Hematopoietic multipotent progenitor cell treated with erythropoietin and hydrocortisone succinate and interleukin-3 and kit ligand, for 15 days (in vitro differentiated cells): ENCODE results near the gene ATP11A.
"Not testable (repeated sequence)": the region's sequence is repeated elsewhere in the genome, so short reads cannot be mapped to it uniquely, and the experiment has no call there.

Experiments
- DNase-seq: peaks from one replicate; pipeline ENCODE4 v3.0.0-alpha.2; 2015; ENCODE audit warnings: low spot score

The ATP11A gene

DNA sequence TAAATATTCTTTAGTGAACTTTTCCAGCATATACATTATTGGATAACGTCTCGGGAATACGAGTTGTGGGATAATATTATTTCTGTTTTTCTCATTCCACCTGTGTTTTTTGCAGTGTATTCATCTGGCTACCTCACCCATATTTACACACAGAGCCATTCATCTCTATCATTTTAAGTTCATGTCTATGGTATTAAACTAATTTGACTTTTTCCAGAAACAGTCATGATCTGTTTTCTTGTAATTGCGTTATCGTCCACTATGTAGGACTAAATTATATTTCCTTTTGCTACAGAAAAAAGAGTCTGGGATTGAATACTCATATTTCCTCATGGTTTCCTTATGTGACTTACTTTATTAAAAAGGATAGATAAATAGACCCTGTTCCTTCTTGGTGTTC, 2.7 kb downstream of the ATP11A start:
- DNase-seq: no peak

DNA sequence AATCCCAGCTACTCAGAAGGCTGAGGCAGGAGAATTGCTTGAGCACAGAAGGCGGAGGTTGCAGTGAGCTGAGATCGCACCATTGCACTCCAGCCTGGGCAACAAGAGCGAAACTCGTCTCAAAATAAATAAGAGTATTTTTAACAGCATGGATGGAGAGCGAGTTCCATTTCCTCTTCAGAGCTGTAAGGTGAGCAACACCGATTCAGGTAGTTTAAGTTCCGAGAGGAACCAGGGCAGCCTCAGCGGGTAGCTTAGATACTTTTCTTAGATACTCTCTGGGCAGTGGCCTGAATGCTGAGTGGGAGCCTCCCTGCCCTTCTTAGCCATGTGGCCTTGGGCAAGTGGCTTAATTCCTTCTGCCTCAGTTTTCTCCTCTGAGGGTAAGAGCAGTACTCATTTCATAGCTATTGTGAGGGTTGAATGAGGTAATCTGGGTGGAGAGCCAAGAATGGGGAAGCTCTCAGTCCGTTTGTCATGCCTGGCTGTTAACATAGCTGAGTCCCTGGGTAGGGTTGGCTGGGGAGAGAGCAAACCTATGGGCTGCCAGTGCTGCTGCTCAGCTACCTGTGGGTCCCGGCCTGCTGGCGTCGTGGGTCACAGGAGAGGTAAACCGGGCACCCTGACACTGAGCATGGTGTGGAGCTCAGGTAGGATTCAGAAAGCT, 4.1 kb downstream of the ATP11A start:
- DNase-seq: no peak

DNA sequence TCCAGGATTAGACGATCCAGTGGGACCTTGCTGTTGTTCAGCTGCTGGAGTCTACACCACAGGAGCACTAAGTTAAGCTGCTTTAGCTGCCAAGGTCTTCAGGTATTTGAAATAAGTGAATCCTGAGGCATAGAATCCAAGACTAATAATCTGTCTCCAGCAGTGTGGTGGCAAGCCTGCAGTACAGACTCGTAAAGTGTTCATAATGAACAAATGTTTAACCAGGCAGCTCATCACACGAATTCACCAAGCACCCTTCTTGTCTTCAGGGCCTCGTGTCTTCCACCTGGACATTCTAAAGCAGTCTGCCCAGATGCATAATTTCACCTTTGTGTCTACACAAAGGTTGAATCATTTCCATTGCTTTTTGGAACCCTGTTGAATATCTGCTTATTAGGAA, 5.3 kb downstream of the ATP11A start:
- DNase-seq: no peak

DNA sequence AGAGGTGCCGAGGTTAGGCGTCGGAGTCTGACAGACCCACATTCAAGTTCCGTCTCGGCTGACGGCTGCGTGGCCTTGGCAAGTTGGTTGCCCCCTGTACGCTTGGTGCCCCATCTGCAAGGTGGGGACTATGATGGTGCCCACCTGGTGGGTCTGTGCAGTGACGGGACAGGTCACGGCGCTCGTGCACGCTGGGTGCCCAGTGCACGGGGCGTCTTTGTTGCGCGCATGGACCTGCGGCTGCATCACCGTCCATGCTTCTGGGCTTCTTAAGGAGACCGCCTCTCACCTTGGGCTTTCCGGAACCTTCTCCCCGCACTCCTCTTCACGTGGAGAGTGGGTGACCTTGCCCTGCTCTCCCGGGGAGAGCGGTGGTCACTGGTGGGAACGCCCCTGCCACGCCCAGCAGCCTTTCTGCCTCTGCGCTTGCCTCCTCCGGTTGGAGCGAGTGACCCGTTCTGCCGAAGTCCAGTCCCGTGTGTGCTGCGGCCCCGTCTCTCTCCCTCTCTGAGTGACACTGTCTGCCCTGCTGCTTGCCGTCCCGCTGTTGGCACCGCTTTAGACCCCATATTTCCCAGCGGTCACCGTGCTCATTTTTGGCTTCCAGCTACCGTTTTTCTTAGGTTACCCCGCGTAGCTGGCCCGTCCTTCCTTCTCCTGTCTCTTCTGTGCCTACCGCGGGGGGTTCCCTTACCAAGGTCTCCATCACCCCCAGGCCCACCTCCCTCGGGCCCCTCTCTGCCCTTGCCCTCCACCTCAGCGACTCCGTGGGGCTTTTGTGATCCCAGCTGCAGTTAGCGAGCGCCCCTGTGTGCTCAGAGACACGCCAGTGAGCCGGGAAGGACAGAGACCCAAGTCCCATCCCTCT, 6.4 kb downstream of the ATP11A start:
- no peak for DNase-seq

DNA sequence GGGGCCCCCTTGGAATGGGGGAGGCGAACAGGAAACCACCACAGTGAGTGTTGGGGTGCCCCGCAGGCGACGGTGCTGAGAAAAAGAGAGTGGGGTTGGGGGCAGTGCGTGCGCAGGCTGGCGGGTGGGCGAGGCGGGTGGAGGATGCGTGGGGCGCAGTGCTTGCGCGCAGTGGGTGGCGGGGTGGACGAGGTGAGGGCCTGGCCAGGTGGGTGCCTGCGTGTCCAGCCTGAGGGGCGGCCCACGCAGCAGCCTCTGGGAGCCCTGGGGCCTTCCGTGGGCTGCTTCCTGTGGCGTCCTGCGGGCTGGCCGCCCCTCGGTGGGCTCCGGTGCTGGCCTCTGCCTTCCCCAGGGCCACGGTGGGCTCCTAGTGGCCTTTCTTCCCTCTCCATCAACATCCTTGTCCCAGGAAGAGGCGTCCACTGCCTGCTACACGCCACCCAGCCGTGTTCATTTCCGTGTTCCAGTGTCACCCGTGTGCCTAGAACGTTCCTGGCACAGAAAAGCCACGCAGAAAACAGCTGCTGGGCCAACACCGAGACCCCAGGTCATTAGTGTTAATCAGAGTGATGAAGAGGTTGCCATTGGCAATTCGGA, 7.1 kb downstream of the ATP11A start:
- DNase-seq: no peak

DNA sequence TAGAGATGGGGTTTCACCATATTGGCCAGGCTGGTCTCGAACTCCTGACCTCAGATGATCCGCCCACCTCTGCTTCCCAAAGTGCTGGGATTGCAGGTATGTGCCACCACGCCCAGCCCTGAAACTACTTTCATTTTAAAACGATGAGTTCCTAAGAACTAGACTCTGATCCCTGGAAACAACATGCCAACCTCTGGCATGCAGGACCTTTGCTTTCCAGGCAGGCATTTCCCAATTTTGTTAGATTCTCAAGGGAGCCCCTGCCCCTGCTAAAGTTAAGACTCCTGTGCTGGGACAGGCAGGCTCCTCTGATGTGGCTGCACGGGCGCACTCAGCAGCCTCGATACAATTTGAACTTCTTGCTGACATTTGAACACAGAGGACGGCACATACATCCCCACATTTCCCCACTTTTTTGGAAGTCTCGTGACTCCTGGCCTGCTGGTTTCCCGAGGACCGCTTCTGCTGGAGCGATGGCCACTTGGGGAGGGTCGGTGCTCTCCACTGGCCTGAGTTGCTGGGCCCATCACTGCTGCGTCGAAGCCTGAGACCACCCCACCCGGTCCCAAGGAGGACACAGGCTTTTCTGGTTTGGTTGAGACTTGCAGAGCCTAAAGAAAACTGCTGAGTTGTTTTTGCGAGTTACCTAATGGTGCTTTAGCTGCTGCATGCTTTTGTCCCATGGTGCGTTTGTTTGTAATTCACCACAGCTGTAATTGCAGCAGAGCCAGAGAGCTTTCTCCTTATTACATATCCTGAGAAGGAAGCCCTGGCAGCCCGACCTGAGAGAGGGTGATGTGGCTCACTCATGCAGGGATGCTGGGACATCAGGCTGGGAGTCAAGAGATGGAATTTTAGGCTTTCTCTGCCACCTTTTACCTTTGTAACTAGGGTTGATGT, 8.2 kb downstream of the ATP11A start:
- DNase-seq: no peak

DNA sequence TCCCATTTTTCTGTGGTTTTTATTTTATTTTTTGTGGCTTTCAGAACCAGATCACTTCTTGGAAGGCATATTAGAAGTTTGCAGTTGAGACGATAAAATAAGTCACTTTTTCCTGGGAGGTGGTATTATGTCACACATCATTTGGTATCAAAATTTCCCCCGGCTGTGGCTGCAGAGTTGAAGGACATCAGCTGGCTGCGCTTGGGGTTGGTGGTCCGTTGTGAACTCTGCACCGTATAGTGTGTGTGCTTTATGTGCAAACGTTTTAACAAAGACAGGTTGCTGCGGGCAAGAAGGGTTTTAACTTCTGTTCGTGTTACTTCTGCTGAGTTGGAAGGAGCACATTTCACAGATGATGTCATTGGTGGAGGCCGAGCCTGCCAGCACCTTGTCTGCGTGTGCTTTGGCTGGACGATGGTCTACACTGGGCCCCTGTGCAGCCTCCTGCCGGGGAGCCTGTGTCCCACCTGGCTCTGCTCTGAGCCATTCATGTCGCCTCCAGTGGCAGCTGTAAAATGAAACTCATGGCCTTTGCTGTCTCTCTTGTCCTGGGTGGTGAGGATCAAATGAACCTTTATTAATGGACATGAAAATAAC, 9.6 kb downstream of the ATP11A start:
- no peak for DNase-seq

DNA sequence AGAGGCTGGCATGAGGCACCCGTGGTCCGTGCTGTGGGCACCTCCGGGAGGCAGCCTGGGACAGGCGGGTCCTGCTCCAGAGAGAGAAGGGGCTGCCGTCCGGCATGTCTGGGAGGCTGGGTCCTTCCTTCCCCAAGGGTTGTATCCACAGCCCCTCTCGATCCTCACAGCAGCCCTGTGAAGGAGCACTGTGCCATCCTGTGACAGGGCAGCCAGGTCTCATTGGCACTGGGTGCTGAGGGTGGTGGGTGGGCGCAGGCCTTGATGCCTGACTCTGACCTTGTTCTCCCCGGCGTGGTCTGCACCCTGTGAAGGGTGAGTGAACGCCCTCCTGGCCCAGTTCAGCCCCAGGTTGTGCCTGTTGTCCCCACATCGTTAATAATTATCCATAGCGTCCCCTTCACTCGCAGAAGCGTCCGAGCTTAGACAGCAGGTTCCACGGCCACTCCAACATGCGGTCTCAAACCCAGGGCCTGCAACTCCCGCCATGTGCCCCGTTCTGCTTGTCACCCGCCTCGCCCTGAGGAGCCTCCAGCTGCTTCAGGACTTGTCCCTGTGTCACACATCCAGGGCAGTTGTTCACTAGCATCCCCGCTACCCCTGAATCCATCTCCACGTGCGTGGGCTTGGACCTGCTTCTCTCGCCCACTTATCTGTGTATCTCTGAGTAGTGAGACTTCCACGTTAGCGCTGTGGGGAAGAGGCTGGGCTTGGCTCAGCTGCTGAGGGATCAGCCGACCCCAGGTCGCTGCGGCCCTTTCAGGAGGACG, 10.6 kb downstream of the ATP11A start:
- no peak for DNase-seq

DNA sequence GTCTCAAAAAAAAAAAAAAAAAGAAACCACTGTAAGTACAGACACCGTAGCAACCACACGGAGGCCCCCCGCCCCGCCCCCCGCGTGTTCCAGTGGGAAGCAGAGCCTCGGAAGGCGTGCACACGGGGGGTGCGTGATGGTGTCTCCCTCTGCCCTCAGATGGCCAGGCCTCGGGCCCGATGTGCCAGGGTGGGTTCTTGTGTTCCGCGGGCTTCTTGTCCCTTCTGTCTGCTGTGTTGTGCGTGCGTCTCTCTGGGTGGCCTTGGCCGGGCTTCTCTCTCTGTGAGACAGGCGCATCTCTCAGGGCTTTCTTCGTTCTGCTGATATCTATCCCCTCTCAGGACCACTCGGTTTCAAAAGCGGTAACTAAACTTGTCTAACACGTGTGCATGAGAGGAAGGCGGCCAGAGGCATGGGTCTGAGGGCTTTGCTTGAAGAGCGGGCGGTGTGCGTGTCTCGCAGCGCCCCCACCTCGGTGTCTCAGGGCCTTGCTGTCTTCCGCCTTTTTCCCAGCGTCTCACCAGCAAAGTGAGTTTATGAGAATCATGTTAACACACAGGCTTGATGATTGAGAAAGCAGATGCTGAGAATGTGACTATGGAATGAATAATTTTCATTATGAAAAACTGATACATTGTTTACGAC, 12.6 kb downstream of the ATP11A start:
- DNase-seq: no peak

DNA sequence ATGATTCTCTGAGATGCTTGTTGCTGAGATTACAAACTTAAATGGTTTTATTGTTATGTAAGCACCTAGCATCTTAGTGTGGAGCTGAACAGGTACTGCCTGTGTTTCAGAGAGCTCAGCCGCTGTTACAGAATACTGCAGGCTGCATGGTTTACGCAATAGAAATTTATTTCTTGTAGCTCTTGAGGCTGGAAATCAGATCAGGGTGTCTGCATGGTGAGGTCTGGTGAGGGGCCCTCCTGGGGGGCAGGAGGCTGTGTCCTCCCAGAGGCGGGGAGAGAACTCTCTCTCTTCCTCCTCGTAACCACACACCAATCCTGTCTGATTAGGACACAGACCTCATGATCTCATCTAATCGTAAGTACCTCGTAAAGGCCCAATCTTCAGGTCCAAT, 13.1 kb downstream of the ATP11A start:
- DNase-seq: no peak

DNA sequence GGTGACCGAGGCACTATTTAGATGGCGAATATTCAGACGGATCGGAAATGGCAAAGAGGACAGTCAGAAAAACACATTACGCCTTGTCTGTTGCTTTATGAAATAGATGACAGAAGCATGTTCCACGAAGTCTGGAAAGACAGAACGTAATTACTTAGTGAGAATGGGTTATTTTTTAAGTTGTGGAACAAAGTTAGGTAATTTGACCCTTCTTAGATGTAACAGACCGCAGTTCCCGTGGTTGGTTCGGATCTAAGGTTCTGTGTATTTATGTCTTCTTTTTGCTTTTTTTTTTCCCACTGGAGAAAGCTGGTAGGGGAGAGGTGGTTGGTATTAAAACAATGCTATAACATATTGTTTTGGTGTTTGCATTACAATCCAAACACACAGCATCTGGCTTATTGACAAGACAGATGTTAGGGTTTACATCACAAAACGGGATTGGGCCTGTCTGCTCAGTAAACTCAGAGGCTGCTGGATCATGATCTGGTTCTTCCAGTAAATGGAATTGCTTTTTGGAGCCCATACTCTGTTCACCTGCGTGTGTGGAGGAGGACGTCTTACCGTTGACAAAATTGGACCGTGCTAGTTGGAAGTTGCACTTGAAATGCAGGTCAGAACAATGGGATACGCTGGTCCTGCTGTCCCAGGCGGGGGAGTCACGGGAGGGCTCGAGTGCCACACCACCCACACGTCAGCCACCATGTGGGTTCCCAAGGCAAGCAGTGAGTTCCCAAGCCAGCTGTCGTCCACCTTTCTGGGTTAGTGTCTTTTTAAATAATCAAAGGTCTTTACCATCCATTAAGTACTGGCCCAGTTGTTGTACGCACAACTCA, 13.8 kb downstream of the ATP11A start:
- no peak for DNase-seq

DNA sequence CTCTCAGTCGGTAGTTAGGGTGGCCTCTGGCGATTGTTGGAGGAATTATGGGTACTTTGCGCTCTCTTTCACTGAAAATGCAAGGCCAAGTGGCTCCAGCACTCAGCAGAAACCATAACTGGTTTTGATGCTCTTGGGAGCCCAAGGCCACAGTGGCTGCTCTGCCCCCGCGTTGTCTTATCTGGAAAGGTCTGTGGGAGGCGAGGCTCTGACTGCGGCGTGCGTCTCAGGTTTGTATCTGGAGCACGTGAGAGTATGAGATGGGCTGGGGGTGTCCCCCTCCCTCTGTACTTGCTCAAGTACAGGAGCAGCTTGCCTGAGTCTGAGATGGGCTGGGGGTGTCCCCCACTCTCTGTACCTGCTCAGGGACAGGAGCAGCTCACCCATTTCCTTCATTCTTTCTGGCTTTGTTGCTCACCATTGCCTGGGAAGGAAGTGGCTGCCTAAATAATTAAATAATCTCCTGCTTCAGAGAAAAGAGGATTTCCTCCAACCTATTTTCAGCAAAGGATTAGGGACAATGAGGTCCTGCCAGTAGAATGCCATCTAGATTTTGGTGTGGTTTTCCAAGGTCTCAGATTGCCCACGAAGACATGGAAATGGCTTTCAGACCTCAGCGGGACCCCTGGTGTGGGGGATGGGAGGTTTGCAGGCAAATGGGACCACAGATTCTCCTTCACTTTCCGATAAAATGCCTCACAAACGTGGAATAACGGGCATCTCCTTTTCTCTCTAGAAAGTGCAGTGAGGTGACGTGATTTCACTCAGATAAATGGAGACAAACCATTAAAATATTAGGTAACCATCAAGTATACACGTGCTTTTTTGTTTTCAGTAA, 14.7 kb downstream of the ATP11A start:
- peak; percentile 34 for DNase-seq

DNA sequence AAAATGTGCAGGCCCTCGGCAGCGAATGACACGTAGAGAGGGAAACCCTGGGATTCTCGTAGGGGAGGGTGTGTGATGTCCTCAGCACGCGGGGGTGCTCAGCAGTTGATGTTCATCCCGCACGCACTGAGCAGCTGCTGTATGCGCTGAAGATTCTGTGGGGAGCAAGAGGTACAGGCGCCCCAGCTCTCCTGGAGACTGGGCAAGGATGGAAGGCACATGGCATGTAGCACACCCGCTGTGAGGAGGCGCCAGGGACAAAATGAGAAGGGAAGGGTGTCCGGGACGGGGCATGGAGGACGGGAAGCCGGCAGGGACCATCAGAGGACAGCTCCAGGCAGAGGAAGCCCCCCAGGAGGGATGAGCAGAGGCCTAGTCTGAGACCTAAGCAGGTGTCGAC, 15.4 kb downstream of the ATP11A start:
- DNase-seq: no peak

DNA sequence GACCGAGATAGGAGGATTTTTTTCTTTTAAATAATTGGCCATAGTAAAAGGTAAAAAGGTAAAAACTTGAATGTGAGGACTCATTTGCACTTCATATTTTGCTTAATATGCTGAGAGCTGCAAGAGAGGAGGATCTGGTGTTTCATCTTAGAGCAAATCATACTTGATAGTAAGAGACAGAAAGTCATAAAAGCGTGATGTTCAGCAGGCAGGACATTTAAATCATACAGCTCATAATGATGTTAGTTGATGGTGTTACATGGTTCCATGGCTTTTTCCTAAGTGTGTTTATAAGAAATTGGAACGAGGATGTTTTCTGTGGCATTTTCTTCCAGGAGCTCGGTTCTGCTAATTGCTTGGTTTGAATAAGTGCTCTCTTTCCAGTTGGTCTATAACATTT, 16.3 kb downstream of the ATP11A start:
- DNase-seq: no peak

DNA sequence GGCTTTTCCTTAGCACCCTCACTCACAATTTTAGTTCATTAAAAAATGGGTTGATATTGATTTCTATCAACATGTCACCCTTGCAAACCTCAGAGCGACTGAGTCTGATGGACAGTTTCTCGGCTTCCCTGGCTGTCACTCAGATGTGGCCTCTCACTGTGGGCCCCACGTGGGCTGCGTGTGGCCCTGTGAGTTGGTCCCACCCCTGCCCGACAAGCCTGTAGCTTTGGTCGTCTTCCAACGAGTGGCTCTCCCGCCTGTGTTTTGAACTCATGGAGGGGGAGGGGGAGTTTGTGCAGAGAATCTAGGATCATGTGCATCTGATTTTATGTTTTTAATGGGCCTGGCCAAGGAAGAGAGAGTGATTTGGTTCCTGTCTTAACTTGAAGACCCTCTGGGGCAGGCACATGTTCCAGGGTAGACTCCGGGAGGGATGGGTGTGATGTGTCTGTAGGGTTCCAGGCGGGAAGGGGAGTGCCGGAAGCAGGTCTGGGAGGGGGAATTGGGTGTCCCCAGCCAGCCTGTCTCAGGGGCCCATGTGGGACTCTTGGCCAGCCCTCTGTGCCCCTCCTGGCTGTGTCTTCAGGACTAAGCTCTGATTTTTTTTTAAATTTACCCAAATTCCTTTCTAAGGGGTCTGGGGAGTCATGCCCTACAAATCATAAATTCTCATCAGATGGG, 18.9 kb downstream of the ATP11A start:
- no peak for DNase-seq

DNA sequence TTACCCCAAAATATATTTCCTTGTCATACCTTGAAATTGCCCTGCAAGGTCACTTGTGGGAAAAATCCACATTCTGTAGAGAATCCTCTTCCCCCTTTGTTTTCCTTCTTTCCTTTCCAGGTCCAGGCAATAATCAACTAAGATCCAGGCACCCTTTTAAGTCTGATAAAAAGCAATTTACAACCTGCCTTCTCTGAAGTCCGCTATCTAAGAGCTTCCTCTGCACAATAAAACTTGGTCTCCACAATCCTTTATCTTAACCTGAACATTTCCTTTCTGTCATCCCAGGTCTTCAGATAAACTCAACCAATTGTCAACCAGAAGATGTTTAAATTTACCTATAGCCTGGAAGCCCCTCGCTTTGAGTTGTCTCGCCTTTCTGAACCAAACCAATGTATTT, 19.5 kb downstream of the ATP11A start:
- not testable (repeated sequence) for DNase-seq

DNA sequence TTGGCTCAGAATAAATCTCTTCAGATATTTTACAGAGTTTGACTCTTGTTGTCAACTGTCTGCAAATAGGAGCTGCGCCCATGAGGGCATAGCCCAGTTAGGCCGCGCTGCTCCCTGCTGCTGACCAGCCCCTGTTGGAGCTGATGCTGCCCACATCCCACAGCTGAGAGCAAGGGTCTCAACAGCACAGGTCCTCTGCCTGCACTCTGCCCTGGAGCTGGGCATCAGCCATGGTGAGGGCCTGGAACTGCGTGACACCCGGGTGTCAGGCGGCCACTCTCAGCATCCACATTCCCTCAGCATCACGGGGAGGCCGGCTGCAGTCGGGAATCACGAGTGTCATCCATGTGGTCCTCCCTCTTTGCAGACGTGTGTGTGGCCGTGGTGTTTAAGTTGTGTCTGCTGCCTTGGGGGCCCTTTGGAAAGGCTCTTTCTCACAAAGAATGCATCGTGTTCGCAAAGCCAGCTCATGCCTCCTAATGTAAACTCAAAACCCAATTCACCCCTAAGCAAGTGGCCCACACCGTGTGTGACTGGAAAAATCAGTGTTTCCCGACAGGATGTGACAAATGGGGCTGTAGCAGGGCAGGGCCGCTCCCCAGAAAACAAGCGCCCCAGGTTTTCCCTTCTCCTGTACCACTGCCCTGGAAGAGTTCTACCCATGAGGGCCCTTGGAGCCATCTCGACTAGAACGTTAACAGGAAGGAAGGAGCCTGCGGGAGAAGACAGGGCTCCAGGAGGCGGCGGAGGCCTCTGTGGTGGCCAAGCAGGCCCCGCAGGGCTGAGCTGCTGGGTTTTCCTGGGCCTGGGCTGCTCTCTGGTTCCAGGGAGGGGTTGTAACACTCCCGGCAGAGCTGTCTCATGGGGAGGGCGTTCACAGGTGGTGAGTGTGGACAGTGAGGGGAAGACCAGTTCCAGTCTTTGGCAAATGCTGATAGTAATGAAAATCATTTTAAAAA, 20.3 kb downstream of the ATP11A start:
- no peak for DNase-seq
